Lung (tissue), 12 donors: Measurements from ENCODE around the gene GSTO2. TPM values are rescaled to one million over a fixed set of nuclear protein-coding genes. Genes with fewer than 3 reads are reported as not detected.
A peak's percentile ranks its signal among the peaks of the same experiment; 100 is the strongest.

Experiments
- ATAC-seq: fragments of 200-7000 bp; cut with Tn5 transposase; one replicate; pipeline ENCODE4 v1.9.1; 2020; ENCODE audit warnings: moderate number of reproducible peaks; ENCODE audit not compliant: insufficient read depth, low FRiP score
- DNase-seq, 3 donors: peaks; one replicate each; pipeline ENCODE4 v3.0.0-alpha.2; 2013 to 2017
- H3K27ac ChIP-seq, 2 donors: one replicate each; pipeline ENCODE4 v1.5.1; 2013; ENCODE audit warnings: mild to moderate bottlenecking in 2 of 2, moderate library complexity in 2 of 2, control low read depth in 1 of 2, inconsistent platforms in 1 of 2, low read depth in 1 of 2, low read length in 1 of 2
- H3K27me3 ChIP-seq, 3 donors: one replicate each; pipeline ENCODE4 v1.5.1; 2013; ENCODE audit warnings: low read length in 2 of 3; ENCODE audit not compliant: control insufficient read depth in 3 of 3, insufficient read depth in 3 of 3
- H3K36me3 ChIP-seq, 4 donors: one replicate each; pipeline ENCODE4 v1.5.1; 2013; ENCODE audit warnings: low read length in 4 of 4, mild to moderate bottlenecking in 1 of 4, moderate library complexity in 1 of 4; ENCODE audit not compliant: control insufficient read depth in 4 of 4, insufficient read depth in 4 of 4
- H3K4me1 ChIP-seq, 5 donors: one replicate each; pipeline ENCODE4 v1.5.1; 2013; ENCODE audit warnings: low read length in 5 of 5, mild to moderate bottlenecking in 2 of 5, moderate library complexity in 1 of 5; ENCODE audit not compliant: control insufficient read depth in 5 of 5, insufficient read depth in 5 of 5
- H3K4me3 ChIP-seq: one replicate; pipeline ENCODE4 v1.5.1; 2013; ENCODE audit warnings: mild to moderate bottlenecking, control low read depth, moderate library complexity
- H3K9ac ChIP-seq, 2 donors: one replicate each; pipeline ENCODE4 v1.5.1; 2013; ENCODE audit warnings: low read length in 2 of 2, control low read depth in 1 of 2; ENCODE audit not compliant: insufficient read depth in 1 of 2
- H3K9me3 ChIP-seq, 4 donors: one replicate each; pipeline ENCODE4 v1.5.1; 2013; ENCODE audit warnings: low read length in 3 of 4, mild to moderate bottlenecking in 1 of 4, moderate library complexity in 1 of 4; ENCODE audit not compliant: control insufficient read depth in 4 of 4, insufficient read depth in 3 of 4
- WGBS, 2 donors: extraction: QIAGEN DNeasy Blood & Tissue Kit; methylation state at CpG; one replicate each; pipeline ENCODE4 v1.1.7; 2013; 5-methylcytosine and 5-hydroxymethylcytosine counted together
- polyA plus RNA-seq, 2 donors: library from polyadenylated mRNA; stranded (reverse); fragments of 200-250 nt; gene quantifications; one replicate each; pipeline ENCODE4 v1.2.1, GENCODE V29; 2013
- total RNA-seq, 2 donors: library from RNA; depleted of rRNA in 1 of 2; stranded (reverse); fragments of >200 nt in 1 of 2; gene quantifications; one replicate each; pipeline ENCODE4 v1.2.1, GENCODE V29; 2014 to 2021
- TF ChIP-seq, protein P1 (sequence below): IDR thresholded peaks from 2 replicates; pipeline ENCODE4 v1.5.1; 2012; ENCODE audit warnings: mild to moderate bottlenecking; ENCODE audit errors: control extremely low read depth, extremely low read depth
- donor health status: control.
- donor health status: control.
- donor health status: Bipolar disorder and iron deficiency.
- donor health status: healthy.
- donor health status: DM: yes; HTN: yes; CAD: no.

GSTO2 gene
- total and polyA plus RNA-seq, 4 donors: 6.6 to 25.9 (median 12.1) TPM

DNA sequence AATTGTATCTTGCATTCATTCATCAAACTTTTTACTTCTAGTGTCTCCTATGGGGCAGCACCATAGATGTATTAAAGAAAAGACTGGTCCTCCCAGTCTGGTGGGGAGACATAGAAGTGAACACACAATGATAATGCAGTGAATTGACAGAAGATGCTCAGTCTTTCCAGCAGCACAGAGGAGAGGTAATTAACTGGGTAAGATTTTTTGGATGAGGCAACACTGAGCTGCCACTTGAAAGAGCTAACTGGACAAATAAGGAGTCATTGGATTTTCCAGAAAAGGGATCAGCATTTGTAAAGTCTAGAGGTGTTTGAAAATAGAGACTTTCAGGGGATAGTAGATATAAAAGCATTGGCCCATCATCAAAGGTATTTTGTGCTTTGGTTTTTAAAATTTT lies 76.5 kb downstream of the GSTO2 start:
- no peaks in the 10 kb centered on the region for H3K27me3 ChIP-seq
- no peaks in the 10 kb centered on the region for H3K36me3 ChIP-seq
- no peaks in the 10 kb centered on the region for H3K9me3 ChIP-seq
- TF ChIP-seq, protein P1, sequence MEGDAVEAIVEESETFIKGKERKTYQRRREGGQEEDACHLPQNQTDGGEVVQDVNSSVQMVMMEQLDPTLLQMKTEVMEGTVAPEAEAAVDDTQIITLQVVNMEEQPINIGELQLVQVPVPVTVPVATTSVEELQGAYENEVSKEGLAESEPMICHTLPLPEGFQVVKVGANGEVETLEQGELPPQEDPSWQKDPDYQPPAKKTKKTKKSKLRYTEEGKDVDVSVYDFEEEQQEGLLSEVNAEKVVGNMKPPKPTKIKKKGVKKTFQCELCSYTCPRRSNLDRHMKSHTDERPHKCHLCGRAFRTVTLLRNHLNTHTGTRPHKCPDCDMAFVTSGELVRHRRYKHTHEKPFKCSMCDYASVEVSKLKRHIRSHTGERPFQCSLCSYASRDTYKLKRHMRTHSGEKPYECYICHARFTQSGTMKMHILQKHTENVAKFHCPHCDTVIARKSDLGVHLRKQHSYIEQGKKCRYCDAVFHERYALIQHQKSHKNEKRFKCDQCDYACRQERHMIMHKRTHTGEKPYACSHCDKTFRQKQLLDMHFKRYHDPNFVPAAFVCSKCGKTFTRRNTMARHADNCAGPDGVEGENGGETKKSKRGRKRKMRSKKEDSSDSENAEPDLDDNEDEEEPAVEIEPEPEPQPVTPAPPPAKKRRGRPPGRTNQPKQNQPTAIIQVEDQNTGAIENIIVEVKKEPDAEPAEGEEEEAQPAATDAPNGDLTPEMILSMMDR: no peak
- no peak overlapping the region for H3K9ac ChIP-seq
- ATAC-seq: no peak
- H3K4me1 ChIP-seq: peaks cover 0 to 27% (median 6%) of the 10 kb centered on the region in 5 donors
- no peak overlapping the region for H3K27ac ChIP-seq
- no peak for DNase-seq
- no peak overlapping the region for H3K4me3 ChIP-seq

DNA sequence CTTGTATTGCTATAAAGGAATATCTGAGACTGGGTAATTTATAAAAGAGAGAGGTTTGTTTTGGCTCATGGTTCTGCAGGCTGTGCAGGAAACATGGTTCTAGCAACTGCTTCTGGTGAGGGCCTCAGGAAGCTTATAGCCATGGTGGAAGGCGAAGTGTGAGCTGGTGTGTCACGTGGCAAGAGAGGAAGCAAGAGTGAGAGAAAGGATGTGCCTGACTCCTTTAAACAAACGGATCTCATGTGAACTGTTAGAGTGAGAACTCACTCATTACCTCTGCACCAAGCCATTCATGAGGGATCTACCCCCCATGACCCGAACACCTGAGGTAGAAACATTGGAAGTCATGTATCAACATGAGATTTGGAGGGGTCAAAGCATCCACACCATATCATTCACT lies 77.0 kb downstream of the GSTO2 start:
- no peak for DNase-seq
- Histone ChIP-seq H3K4me3 (no peak overlapping the region), H3K9me3 (no peaks in the 10 kb centered on the region), H3K27me3 (no peaks in the 10 kb centered on the region), H3K9ac (no peak overlapping the region), H3K4me1 (peaks cover 0 to 22% (median 5%) of the 10 kb centered on the region in 5 donors), H3K27ac (no peak overlapping the region), H3K36me3 (no peaks in the 10 kb centered on the region)
- no peak for ATAC-seq
- 39 to 53% methylated on average over 4 of the region's 4 CpGs for WGBS, 2 donors
- TF ChIP-seq, protein P1: no peak

DNA sequence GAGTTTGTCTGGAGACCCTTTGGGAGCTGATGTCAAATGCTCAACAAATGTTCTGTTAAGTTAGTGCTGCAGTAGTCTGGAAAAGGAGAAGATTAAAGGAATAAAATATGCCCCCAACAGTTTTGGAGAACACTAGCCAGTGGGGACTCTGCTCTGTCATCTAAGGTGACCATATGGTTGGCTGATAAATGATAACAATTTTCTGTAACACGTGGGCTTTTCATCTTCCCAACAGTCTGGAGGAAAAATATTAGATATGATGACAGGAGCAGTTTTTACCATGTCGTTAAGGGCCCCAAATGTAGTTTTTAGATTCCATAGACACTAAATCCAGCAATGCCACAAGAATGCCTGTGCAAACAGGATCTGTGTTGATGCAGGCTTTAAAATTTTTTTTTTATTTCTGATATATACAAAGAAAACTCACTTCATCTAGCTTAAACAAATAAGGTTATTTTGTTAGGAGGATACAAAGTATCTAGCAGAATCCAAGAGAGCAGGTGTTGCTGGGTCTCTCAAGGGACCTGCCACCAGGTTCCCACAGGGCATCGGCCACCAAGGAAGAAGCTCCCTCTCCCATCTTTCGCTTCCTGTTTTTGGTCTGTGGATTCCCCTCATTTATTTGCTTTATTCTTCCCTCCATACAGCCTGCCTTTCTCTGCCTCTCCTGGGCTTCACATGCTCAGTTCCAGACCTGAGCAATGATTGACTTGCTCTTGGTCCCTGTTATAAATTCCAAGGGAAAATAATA lies 78.5 kb downstream of the GSTO2 start:
- Histone ChIP-seq H3K4me1 (peaks cover 0 to 19% (median 6%) of the 10 kb centered on the region in 5 donors), H3K4me3 (no peak overlapping the region), H3K27ac (no peak overlapping the region), H3K36me3 (no peaks in the 10 kb centered on the region), H3K27me3 (no peaks in the 10 kb centered on the region), H3K9me3 (no peaks in the 10 kb centered on the region), H3K9ac (no peak overlapping the region)
- WGBS, 2 donors: 72 to 73% methylated on average over 4 of the region's 4 CpGs
- TF ChIP-seq, protein P1: no peak
- no peak for DNase-seq
- no peak for ATAC-seq

DNA sequence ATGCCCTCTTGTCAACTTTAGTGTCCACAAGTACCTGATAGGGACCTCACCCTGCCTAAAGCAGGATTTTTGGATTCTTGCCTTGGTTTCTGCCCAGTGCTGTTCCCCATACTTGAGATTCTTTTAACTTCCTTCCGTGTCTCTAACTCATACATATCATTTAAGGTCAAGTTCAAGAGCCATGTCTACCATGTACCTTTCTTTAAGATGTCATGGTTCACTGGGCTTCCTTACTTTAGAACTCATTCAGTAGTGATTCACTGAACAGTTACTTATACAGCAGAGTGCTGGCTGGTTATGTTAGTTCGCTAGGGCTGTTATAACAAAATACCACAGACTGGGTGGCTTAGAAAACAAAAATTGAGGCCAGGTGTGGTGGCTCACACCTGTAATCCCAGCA lies 79.6 kb downstream of the GSTO2 start:
- no peaks in the 10 kb centered on the region for H3K9me3 ChIP-seq
- H3K27ac ChIP-seq: peak overlapping the region in 1 of 2 donors; percentile 66
- peaks cover 0 to 15% (median 6%) of the 10 kb centered on the region in 5 donors for H3K4me1 ChIP-seq
- no peak overlapping the region for H3K4me3 ChIP-seq
- H3K36me3 ChIP-seq: no peaks in the 10 kb centered on the region
- ATAC-seq (no peak), DNase-seq (no peak)
- TF ChIP-seq, protein P1: no peak
- H3K9ac ChIP-seq: no peak overlapping the region
- H3K27me3 ChIP-seq: no peaks in the 10 kb centered on the region
- WGBS, 2 donors: 65 to 80% methylated on average over 2 of the region's 2 CpGs
